GM21367 (cell line): ENCODE measurements around the gene TAS1R1.
A peak's percentile ranks its signal among the peaks of the same experiment; 100 is the strongest.
"Not testable (repeated sequence)": the region's sequence is repeated elsewhere in the genome, so short reads cannot be mapped to it uniquely, and the experiment has no call there.

Experiments
- ATAC-seq: cut with Tn5 transposase; IDR thresholded peaks from one replicate; pipeline ENCODE4 v1.9.1; 2021; ENCODE audit not compliant: unreplicated experiment

Gene TAS1R1

GRCh38 chr1:6588128-6588892 lies 33.2 kb downstream of the TAS1R1 start:
- no peak for ATAC-seq

DNA sequence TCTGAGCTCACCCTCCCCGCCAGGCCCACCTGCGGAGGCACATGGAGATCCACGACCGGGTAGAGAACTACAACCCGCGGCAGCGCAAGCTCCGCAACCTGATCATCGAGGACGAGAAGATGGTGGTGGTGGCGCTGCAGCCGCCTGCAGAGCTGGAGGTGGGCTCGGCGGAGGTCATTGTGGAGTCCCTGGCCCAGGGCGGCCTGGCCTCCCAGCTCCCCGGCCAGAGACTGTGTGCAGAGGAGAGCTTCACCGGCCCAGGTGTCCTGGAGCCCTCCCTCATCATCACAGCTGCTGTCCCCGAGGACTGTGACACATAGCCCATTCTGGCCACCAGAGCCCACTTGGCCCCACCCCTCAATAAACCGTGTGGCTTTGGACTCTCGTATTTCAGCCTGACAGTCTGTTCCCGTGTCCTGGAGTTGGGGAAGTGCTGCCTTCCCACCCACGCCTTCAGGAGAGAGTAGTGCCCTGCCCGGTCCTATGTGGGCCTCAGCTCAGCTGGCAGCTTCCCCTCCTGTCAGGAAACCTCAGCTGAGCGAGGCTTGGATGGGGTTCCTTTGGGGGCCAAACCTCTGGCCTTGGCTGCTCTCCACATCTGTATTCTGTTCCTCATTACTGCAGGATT lies 33.9 kb downstream of the TAS1R1 start:
- no peak for ATAC-seq

DNA sequence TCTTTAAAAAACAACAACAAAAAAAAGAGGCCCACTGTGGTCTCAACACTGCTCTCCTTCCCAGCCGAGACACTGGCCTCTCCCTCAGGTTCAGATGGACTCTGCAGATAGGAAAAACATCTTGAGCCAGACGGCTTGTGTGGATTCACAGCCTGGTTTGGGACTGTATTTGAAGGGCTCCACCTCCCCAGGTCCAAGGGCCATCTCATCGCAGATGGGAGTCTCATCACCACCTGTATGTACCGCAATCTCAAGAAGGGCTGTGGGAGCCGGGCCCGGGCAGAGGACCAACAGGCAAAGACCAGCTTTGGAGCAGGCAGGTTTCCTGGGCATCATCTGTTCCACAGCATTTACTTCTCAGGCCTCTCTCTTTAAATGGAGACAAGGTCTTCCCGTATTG lies 34.9 kb downstream of the TAS1R1 start:
- ATAC-seq: no peak

DNA sequence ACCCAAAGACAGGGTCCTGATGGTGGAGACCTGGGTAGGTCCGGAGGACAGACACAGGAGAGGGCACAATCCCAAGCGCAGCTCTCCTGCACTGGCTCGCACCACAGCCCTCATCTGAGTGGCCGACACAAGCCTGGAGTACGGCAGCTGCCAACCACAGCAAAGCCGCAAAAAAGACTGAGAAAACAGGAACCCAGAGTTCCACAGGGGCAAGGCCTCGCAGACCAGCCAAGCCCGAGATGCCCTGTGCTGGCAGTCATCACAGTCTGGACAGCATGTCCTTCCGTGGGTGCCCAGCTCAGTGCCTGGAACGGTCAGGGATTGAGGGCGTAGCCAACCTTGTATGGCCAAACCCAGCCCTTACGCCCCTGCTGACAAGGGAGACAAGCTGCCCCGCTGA lies 36.1 kb downstream of the TAS1R1 start:
- ATAC-seq: no peak

DNA sequence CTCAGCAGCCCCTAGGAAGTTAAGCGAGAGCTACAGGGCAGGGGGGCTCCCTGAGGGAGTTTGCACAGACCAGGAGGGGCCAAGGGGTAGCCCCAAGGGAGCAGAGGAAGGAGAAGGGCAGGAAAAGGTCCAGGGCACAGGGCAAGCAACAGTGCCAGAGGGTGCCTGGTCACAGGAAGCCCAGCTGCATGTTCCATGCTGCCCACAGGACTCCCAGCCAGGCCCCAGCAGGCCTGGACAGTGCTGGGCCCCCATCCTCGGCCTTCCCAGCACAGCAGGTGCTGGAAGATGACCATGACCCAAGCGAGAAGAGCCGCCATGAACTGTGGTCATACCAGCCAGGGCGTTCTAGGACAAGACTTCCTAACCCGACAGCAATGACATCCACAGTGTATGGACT lies 36.5 kb downstream of the TAS1R1 start:
- no peak for ATAC-seq

DNA sequence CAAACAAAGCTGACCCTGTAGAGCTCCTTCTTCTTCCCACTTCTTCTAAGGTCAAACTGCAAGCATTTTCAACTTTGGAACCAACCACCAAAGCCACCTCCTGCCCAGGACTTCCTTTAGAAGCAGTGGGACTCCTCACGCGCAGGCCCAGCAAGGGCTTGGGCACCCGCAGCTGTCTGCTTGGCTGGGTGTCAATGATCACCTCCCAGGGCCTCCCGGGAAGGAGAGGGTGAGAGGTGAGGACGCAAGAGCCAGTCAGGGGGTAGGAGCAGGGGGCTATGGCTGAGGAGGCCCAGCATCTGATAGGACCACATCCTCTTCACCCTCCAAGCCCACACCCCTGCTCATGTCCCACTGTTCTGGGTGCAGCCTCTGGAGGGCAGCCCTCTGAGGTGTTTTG lies 37.3 kb downstream of the TAS1R1 start:
- ATAC-seq: no peak

DNA sequence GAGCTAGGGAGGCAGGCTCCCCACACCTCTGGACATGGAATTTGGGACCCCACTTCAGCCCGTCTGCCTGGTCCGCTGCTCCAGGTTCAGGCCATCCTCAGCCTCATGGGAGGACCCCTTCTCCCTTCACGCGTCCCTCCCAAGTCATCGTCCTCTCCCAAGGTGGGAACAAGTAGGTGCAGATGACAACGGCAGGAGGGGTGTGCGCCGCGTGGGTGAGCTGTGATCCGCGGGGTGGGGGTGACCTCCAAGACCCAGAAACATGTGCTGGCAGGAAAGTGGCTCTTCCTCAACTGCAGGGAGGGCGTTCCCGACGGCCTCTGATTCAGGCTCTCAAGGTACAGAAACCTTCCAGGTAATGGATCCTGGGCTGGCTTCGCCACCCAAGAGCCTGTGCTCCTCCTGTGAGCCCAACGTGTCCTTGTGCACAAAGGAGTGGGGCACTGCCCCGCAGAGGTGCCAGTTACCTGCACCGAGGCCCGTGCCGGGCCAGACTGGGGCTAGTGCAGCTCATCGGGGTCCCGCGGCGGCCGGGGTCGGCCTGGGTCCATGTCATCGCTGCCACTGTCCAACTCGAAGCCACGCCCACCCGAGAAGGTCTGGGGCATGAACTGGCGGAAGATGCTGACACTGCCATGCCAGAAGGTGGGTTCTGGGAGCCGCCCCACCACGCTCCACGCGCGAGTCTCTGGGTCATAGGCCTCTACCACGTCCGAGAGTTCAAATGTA lies 37.9 kb downstream of the TAS1R1 start:
- ATAC-seq: no peak

- ATAC-seq: no peak
These were observed 38.7 kb downstream of the TAS1R1 start for GRCh38 chr1:6593810-6594209.

- ATAC-seq: no peak
These were observed 40.1 kb downstream of the TAS1R1 start for GRCh38 chr1:6594977-6595740.

- ATAC-seq: no peak
These were observed 41.2 kb downstream of the TAS1R1 start for GRCh38 chr1:6596351-6596750.

DNA sequence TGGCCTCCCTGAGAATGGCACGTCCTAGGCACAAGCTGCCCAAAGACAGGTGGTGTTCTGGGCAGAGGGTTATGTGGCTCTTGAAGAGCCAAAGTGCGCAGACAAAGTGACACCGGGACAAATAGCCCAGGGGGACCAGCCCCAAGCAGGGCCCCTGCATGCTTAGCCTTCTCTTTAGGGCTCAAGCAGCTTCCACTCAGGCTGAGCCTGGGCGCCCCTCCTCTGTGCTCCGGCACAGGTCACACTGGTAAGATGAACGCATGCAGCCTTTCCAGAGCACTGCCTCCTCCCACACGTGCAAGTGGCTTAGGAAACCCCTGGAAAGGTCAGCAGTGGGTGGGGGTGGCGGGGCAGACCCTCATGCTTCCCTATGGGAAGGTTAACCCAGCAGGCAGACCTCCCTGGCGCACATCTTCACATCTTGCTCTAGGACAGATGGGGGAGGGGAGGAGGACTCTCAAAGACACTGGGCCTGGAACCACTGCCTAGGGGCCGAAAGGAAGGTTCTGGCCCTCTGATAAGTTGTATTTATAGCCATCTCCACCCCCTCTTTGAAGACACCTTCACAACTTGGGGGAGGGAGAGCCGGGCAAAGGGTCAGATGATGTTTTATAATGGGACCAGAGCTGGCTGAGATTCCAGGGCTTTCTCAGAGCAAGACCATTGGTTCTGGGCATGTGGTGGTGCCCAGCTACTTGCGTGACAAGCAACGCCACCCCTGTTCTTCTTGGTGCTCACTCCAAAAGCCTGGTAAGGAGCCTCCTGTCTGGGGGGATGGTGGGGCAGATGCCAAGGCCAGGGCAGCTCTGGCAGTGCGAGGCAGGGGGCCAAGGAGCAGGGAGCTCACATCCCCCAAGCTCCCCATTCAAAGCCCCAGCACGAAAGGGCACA lies 42.0 kb downstream of the TAS1R1 start:
- no peak for ATAC-seq

DNA sequence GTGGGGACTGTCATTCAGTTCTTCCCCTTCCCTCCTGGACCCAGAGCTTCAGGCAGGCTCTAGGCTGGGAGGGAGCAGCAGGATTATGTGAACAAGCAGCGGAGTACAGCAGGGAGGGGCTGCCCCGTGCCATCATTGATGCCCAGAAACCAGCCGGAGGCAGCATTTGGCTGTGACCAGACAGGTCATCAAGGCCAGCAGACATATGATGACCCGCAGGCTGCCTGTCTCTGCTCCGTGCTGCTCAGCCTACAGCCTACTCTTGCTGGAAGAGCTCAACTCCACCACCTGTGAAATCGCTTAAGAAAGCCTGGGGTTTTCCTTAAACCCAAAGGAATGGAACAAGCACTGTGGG lies 42.6 kb downstream of the TAS1R1 start:
- no peak for ATAC-seq

DNA sequence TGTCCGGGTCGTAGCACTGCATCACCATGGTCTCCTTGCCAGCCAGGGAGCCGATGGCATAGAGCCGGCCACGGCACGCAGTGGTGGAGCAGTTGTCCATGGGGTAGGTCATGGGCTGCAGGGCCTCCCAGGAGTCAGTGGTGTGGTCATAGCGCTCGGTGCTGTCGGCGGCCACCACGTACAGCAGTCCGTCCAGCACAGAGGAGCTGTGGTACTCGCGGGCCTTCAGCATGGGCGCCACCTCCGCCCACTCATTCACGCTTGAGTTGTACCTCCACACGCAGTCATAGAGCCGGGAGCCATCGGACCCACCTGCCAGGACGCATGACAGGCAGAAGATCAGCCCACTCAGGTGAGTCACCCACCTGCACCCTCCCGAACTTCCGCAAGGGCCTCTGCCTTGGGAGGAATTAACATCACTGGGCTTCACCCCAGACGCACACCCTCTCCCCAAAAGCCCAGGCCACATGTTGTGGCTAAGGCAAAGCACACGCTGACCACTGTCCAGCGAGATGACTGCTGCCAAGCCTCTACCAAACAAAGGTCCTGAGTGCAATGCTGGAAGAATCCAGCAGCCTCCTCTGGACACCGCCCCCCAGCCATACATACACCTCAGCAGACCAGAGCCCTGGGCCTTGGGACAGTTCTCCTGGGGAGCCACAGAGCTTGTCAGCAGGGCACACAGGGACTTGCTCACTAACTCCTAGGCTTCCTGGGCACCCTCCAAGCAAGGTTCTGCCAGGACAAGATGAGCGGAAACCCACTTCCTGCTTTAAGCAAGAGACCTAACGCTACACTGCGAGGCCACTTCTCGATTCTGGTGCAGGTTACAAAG lies 44.3 kb downstream of the TAS1R1 start:
- no peak for ATAC-seq

- not testable (repeated sequence) for ATAC-seq
These were observed 44.9 kb downstream of the TAS1R1 start for GRCh38 chr1:6599991-6600390.

DNA sequence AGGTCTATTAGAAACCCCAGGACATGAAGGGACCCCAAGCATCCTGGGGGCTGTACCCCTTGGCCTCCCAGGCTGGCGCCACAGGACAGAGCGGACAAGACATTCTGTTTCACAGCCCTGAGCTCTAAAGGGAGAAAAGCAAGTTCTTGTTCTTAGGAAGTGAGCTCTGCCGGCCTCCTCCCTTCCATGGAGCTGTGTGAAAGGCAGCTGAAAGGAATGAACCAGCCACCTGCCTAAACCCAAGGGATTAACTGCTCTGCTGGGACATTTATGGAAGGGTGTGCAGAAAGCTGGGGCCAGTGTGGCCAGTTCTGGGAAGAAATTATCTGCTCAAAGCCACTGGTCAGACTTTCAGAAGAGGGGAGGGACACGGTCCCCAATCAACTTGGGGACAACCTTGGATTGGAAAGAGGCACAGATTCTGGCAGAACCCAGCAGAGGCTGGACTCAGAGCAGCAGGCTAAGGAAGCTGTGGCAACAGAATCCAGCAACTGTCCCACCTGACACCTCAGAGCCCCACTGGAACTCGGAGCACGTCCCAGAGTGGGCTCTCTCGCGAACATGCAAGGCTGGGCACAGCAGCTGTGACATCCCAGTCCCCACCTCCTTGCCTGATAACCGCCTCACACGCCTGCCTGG lies 45.4 kb downstream of the TAS1R1 start:
- ATAC-seq: no peak

DNA sequence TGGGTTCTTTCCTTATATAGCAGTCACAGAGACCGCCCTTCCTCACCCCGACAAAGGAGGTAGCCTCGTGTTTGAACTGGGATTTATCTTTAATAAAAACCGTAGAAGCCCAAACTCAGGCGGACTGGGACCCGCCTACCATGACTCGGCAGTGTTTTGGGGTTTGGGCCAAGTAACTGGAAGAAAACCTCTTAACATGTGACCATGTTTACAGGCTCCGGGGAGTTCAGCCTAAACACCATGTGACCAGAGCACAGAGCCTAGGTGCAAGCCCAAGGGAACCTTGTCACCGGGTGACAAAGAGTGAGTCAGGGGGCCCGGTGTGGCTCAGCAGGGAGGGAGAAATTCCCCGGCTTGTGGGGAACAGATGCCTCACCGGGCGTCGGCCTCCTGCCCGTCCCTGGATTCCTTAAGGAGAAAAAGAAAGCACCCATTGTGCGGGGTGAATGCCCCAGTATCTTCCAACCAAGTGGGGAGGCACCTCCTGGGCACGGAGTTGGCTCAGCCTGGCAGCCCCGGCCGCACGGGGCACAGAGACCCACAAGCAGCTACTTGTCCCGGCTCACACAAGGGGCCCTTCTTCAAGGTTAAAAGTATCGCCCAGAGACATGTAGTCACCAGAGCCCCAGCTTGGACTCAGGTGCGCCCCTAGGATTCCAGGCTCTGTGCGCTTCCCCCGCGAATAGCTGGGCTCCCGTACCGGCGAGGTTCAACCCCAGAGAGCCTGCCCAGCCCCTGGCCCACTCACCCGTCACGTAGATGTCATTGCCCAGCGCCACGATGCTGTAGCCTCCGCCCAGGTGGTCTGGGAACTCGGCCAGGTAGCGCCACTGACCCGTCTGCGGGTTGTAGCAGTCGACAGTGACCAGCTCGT lies 46.2 kb downstream of the TAS1R1 start:
- ATAC-seq: no peak

DNA sequence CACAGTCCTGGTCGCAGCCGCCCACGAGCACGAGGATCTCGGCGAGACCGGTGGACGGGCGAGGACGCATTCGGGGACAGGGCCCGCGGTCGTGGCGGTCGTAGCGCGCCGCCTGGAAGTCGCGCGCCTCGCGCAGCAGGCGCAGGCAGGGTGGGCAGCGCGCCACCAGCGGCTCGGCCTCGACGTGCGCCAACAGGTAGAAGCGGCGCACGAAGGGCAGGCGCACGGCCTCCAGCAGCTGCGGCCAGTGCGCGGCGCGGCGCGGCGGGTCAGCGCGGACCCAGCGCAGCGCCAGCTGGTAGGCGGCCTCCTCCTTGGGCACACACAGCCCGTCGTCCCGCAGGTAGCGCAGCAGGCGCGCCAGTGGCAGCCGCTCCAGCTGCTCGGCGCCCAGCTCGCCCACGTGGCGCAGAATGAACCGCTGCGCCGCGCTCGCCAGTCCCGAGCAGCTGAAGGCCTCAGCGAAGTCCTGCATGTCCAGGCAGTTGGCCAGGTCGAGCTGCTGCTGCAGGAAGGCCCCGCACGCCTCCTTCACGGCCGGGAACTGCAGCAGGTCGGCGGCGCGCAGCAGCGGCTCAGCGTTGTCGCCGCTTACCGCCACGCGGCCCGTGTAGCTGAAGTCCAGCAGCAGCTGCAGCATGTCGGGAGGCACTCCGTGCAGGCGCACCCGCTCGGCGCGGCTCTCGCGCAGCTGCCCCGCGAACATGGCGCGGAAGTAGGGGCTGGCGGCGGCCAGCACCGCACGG lies 47.0 kb downstream of the TAS1R1 start:
- peak; percentile 8 for ATAC-seq
